HepG2 (cell line): ENCODE results near the gene CDH23.

Experiments used
- ZBTB21 ChIP-seq: sonication (generic); formaldehyde crosslinking; IDR thresholded peaks from 2 replicates; pipeline ENCODE4 v1.4.0; 2020; ENCODE audit warnings: missing genetic modification reagents
- ZMYM3 ChIP-seq: sonication (generic); formaldehyde crosslinking; IDR thresholded peaks from 2 replicates; pipeline ENCODE4 v1.5.1; 2020; ENCODE audit warnings: mild to moderate bottlenecking, missing genetic modification reagents

DNA sequence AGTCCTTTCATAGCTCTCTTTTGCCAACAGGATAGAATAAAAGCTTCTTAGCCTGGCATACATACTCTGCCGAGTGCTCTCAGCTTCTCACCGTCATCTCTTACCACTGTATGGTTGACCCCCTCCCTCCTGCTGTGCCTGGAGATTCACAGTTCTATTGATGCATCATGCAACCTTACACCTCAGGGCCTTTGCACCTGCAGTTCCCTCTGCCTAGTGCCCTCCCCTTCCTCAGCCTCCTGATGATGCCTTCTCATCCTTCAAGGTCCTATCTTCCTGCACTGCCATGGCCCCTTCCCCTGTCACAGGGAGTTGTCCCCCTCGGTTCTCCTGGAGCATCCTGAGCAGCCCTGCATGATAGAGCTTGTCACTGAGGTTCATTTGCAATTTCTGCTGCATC, 81.5 kb downstream of the CDH23 start:
- no peak for TF ChIP-seq ZBTB21
- TF ChIP-seq ZMYM3 (CRISPR knock-in tag): no peak
